ENCODE data around the gene CSNK1A1.
"Not testable (repeated sequence)": the region's sequence is repeated elsewhere in the genome, so short reads cannot be mapped to it uniquely, and the experiment has no call there.

The CSNK1A1 gene

DNA sequence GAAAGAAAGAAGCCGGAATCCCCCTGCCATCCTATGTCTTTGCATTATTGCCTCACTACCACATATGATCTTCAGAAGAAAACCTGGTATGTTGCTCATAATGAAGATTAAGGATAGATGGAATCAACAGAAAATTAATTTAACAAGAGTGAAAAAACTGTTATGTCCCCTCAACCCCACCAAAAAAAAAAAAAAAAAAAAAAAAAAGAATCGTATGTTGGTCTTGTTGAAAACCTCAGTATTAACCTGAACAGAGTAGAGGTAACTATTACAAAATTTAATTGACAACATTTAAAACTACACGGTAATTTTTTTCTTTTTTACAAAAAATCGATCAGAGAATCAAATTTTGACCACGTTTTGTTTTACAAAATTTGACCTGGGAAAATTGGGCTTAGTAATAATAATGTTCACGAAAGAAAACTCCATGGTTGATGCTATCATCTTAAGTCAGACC lies 827 bp upstream of the CSNK1A1 start:
- H3K27me3 Mint-ChIP-seq: no peaks in the 10 kb centered on the region
- no peaks in the 10 kb centered on the region for H3K9me3 Mint-ChIP-seq (ENCODE audit: low read depth)
- peak overlapping the region; percentile 99 for H3K27ac Mint-ChIP-seq
- peak overlapping the region; percentile 98 for H3K4me3 Mint-ChIP-seq
- H3K36me3 Mint-ChIP-seq: peaks cover 16% of the 10 kb centered on the region
- H3K4me1 Mint-ChIP-seq (ENCODE audit: low read depth): peaks cover 23% of the 10 kb centered on the region

DNA sequence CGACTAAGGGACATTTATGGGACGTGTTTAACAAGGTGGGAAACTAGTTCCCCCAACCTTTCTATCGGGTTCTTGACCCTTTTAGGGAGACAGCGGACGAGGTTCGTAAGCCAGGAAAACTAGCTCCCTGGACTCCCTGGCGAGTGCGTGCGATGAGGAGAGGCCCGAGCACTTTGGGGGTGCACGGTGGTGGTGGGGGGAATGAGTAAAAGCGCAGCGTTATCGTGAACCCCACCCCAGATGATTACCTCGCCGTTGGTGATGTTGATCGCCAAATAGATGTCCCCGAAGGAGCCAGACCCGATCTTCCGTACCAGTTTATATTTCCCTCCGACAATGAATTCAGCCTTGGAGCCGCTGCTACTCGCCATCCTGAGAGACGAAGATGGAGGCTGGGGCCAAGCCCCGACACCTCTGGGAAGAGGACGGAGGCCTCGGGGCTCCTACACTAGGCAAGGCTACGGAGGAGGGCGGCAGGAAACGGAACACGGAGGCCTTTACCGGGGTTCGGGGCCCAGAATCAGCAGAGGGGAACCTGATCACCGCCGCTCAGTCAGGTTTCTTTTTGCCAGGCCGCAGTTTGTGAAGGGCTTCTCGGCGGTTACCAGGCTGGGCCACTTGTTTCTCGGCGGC lies 529 bp downstream of the CSNK1A1 start:
- Mint-ChIP-seq H3K4me3 (peak overlapping the region; percentile 98), H3K36me3 (peaks cover 19% of the 10 kb centered on the region), H3K4me1 (ENCODE audit: low read depth) (peaks cover 34% of the 10 kb centered on the region), H3K27ac (peak overlapping the region; percentile 99), H3K27me3 (no peaks in the 10 kb centered on the region), H3K9me3 (ENCODE audit: low read depth) (no peaks in the 10 kb centered on the region)

DNA sequence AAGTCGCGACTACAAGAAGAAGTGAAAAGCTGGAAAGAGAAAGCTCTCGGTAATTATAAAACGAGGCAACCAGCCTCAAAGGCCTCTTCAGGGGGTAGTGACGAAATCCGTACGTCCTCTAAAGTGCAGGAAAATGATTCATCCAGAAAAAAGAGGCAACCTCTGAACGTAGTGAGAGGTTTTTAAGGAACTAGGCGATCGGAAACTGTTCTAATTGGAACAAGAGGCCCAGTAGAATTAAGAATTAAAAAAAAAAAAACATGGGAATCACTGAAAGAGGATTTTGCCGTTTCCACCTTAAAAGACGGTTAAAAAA lies 1.0 kb downstream of the CSNK1A1 start:
- Mint-ChIP-seq H3K36me3 (peaks cover 19% of the 10 kb centered on the region), H3K4me3 (peak overlapping the region; percentile 98), H3K27me3 (no peaks in the 10 kb centered on the region), H3K27ac (peak overlapping the region; percentile 99), H3K9me3 (ENCODE audit: low read depth) (no peaks in the 10 kb centered on the region), H3K4me1 (ENCODE audit: low read depth) (peaks cover 37% of the 10 kb centered on the region)

DNA sequence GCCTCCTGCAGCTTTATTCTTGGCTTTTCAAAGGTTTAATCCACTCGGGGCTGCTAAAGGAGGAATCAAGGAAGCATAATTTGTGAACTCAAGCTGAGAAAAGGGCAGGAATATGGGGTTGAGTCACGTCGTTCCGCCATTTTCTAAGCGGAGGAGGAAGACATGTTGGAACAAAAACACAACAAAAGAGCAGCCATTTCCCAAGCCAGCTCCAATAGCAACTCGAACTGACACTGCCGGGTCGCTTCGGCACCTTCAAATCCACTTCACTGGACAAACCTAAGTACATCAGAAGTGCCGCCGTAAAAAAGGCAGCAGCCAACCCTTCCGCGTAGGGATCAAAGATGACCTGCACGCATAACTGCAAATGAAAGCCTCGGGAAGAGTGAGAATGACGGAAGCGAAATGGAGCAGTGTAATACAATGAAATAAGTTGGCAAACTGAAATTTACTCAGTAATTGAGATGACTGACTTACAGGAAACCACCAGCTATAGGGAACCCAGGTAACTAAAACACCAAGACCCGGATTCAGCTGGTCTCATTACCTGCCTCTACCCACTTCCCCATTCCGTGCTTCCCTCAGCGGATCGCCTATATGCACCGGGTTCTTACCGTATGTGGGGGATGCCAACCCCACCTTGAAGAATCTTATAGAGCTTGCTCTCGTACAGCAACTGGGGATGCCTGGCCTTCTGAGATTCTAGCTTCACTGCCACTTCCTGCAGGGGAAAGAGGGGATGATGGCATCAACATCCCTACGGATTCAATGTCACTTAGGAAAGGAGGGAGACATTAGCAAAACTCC lies 1.6 kb downstream of the CSNK1A1 start:
- Mint-ChIP-seq H3K27ac (peak overlapping the region; percentile 99), H3K36me3 (peaks cover 19% of the 10 kb centered on the region), H3K4me3 (peak overlapping the region; percentile 98), H3K27me3 (no peaks in the 10 kb centered on the region), H3K4me1 (ENCODE audit: low read depth) (peaks cover 40% of the 10 kb centered on the region), H3K9me3 (ENCODE audit: low read depth) (no peaks in the 10 kb centered on the region)

DNA sequence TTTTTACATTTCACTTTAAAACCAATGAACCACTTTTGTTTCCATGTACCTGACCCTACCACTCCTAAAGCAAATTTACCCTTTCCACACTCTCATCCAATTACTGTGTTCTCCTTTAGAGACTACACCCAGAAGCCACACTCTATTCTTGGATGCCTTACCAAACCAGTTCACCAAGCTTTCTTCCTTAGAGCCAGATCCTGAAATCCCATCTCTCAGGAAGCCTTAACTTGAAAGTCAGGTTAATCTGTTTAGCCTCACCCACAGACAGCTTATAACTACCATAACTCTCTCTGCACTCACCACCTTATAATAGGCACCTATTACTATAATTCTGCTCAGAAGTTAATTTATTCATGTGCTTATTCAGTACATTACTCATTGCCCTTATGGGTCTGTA lies 4.3 kb downstream of the CSNK1A1 start:
- H3K27me3 Mint-ChIP-seq: no peaks in the 10 kb centered on the region
- H3K36me3 Mint-ChIP-seq: peaks cover 26% of the 10 kb centered on the region
- H3K9me3 Mint-ChIP-seq (ENCODE audit: low read depth): no peaks in the 10 kb centered on the region
- H3K4me3 Mint-ChIP-seq: peak overlapping the region; percentile 73
- H3K27ac Mint-ChIP-seq: peak overlapping the region; percentile 76
- peaks cover 56% of the 10 kb centered on the region for H3K4me1 Mint-ChIP-seq (ENCODE audit: low read depth)

DNA sequence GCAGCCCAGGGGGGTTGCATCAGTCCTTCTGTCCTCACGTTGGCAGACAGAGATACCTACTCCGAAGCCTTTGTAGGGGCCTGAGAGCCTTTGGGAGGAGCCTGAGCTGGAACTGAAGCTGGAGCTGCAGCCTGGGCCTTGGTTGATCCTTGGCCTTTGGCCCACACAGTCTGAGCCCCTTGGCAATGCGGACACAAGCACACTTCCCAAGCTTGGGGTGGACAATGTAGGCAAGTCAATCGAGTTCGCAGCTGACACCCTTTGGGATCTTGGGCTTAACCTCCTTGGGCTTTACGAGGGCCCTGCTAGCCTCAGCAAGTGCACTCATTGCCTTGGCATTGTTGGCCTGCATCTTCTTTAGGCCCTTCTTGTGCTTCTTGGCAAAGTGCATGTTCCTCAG lies 5.9 kb downstream of the CSNK1A1 start:
- peak overlapping the region; percentile 23 for H3K4me3 Mint-ChIP-seq
- H3K27me3 Mint-ChIP-seq: no peaks in the 10 kb centered on the region

DNA sequence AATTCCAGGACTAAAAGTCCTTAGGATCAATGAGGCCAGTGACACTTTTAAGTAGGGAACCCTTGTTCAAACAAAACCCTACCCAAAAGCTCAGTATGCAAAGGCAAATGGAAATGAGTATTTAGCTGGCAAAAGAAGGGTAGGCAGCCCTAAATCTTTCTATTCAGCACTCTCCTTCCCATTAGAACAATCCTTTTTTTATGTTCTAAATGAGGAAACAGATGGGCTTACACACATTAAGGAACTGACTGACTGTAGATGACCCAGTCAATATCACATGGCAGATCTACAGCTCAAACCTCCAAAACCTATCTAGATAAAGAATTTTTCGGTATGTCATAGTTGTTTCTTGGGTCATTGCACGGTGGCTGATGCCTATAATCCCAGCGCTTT lies 7.2 kb downstream of the CSNK1A1 start:
- H3K4me1 Mint-ChIP-seq (ENCODE audit: low read depth): peaks cover 68% of the 10 kb centered on the region
- H3K27me3 Mint-ChIP-seq: no peaks in the 10 kb centered on the region
- no peaks in the 10 kb centered on the region for H3K9me3 Mint-ChIP-seq (ENCODE audit: low read depth)
- peaks cover 17% of the 10 kb centered on the region for H3K36me3 Mint-ChIP-seq
- H3K4me3 Mint-ChIP-seq: no peak overlapping the region
- H3K27ac Mint-ChIP-seq: peak overlapping the region; percentile 16

More for the DNA sequence above, 5.9 kb downstream of the CSNK1A1 start:
- Mint-ChIP-seq H3K9me3 (ENCODE audit: low read depth) (no peaks in the 10 kb centered on the region), H3K36me3 (peaks cover 28% of the 10 kb centered on the region), H3K27ac (no peak overlapping the region), H3K4me1 (ENCODE audit: low read depth) (peaks cover 61% of the 10 kb centered on the region)

DNA sequence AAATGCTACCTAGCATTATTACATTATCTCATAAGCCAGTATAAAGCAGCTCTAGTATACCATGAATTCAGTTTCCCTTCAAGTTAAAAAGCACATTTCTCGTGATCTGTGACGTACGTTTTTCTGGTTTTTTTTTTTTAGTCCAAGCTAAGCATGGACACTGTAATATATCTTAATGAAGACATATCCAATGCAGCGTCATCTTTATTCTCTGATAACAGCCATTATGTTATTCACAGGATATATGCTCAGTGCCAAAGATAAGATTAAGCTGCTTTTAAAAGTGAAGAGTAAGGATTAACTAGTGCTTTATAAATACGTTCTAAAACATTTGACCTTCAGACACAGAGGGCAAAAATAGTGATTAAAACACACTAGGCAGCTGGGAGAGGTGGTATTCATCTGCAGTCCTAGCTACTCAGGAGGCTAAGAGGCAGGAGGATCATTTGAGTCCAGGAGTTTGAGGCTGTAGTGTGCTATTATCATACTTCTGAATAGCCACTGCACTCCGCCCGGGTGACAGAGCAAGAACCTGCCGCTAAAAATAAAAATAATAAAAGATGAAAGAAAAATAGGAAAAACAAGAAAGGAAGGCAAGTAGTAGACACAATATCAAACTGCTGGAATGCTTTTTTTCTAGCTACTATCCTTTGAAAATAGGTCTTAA lies 7.7 kb downstream of the CSNK1A1 start:
- Mint-ChIP-seq H3K27ac (peak overlapping the region; percentile 51), H3K9me3 (ENCODE audit: low read depth) (no peaks in the 10 kb centered on the region), H3K4me3 (peak overlapping the region; percentile 11), H3K36me3 (peaks cover 16% of the 10 kb centered on the region), H3K4me1 (ENCODE audit: low read depth) (peaks cover 65% of the 10 kb centered on the region), H3K27me3 (no peaks in the 10 kb centered on the region)

DNA sequence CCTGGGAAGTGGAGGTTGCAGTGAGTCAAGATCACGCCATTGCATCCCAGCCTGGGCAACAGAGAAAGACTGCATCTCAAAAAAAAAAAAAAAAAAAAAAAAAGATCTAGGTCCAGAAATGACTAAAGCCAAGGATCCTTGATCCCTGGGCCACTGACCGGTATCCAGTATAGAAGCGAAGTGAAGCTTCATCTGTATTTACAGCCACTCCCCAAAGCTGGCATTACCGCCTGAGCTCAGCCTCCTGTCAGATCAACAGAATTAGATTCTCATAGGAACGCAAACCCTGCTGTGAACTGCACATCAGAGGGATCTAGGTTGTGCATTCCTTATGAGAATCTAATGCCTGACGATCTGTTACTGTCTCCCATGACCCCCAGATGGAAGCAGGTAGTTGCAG lies 9.3 kb downstream of the CSNK1A1 start:
- H3K27ac Mint-ChIP-seq: no peak overlapping the region
- H3K4me3 Mint-ChIP-seq: peak overlapping the region; percentile 66
- H3K9me3 Mint-ChIP-seq (ENCODE audit: low read depth): no peaks in the 10 kb centered on the region
- H3K4me1 Mint-ChIP-seq (ENCODE audit: low read depth): peaks cover 64% of the 10 kb centered on the region
- H3K27me3 Mint-ChIP-seq: no peaks in the 10 kb centered on the region
- H3K36me3 Mint-ChIP-seq: peaks cover 14% of the 10 kb centered on the region

DNA sequence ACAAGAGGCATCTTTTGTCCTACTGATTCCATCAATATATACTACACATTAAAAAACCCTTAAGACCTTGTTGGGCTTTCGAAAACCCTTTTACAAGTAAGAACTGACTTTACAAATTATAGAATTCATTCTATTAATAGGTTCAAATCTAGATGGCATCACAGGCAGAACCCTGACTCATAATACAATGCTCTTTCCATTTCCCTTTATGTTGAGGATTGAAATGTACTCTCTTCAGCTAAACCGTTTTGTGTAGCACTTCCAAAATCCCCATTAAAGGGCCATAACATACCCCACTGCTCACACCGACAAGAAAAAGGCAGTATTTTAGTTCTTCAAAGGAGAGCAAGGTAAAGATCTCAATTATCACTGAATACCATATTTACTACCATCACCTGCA lies 11.2 kb downstream of the CSNK1A1 start:
- H3K4me1 Mint-ChIP-seq (ENCODE audit: low read depth): peaks cover 66% of the 10 kb centered on the region

DNA sequence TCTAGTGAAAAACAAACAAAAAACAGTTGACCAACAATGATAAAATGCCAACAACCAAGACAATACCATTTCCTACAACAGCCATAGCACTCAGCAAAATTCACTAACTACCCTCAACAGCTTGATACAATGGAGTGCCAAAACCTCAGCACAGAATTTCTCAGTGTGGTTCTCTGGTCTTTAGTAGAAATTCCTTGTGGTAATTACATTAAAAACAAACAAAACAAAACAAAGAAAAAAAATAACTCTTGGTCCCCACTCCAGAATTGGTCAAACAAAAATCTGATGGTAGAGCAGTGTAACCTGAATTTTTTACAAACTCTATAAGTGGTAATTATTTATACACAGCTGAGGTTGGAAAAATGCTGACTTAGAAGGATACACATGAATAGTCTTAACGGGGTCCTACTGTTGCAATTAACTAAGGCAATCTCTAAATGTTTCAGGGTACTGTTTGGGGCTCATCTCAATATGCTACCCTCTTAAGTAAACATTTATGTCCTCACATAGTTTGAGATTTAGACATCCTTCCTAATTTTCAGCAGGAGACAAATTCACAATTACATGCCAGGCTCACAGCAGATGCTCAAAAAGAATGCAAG lies 13.8 kb downstream of the CSNK1A1 start:
- Mint-ChIP-seq H3K36me3 (peaks cover 17% of the 10 kb centered on the region), H3K4me3 (peak overlapping the region; percentile 3), H3K9me3 (ENCODE audit: low read depth) (no peaks in the 10 kb centered on the region), H3K4me1 (ENCODE audit: low read depth) (peaks cover 70% of the 10 kb centered on the region), H3K27ac (peak overlapping the region; percentile 16), H3K27me3 (no peaks in the 10 kb centered on the region)

More for the DNA sequence above, 11.2 kb downstream of the CSNK1A1 start:
- Mint-ChIP-seq H3K9me3 (ENCODE audit: low read depth) (no peaks in the 10 kb centered on the region), H3K27me3 (no peaks in the 10 kb centered on the region), H3K27ac (peak overlapping the region; percentile 61), H3K4me3 (peak overlapping the region; percentile 40), H3K36me3 (peaks cover 18% of the 10 kb centered on the region)

DNA sequence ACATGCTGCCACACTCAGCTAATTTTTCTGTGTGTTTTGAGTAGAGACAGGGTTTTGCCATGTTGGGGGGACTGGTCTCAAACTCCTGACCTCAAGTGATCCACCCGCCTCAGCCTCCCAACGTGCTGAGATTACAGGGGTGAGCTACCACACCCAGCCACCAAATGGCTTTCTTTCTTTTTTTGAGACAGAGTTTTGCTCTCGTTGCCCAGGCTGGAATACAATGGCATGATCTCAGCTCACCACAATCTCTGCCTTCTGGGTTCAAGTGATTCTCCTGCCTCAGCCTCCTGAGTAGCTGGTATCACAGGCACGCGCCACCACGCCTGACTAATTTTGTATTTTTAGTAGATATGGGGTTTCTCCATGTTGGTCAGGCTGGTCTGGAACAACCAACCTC lies 15.5 kb downstream of the CSNK1A1 start:
- Mint-ChIP-seq H3K4me1 (ENCODE audit: low read depth) (peaks cover 74% of the 10 kb centered on the region), H3K36me3 (peaks cover 15% of the 10 kb centered on the region)
- not testable (repeated sequence) for H3K27ac Mint-ChIP-seq; H3K27me3 Mint-ChIP-seq; H3K4me3 Mint-ChIP-seq; H3K9me3 Mint-ChIP-seq (ENCODE audit: low read depth)

DNA sequence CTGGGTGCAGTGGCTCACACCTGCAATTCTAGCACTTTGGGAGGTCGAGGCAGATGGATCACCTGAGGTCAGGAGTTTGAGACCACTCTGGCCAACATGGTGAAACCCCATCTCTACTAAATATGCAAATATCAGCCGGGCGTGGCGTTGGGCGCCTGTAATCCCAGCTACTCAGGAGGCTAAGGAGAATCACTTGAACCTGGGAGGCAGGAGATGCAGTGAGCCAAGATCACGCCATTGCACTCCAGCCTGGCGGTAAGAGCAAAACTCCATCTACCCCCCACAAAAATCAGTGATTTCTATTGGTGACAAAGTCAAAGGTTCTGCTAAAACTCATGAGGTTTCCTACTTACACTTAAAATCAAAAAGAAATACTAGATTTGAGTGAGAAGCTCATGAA lies 18.8 kb downstream of the CSNK1A1 start:
- H3K4me3 Mint-ChIP-seq: no peak overlapping the region
- H3K4me1 Mint-ChIP-seq (ENCODE audit: low read depth): peaks cover 81% of the 10 kb centered on the region
- no peaks in the 10 kb centered on the region for H3K9me3 Mint-ChIP-seq (ENCODE audit: low read depth)
- no peaks in the 10 kb centered on the region for H3K27me3 Mint-ChIP-seq
- peaks cover 15% of the 10 kb centered on the region for H3K36me3 Mint-ChIP-seq
- H3K27ac Mint-ChIP-seq: no peak overlapping the region

DNA sequence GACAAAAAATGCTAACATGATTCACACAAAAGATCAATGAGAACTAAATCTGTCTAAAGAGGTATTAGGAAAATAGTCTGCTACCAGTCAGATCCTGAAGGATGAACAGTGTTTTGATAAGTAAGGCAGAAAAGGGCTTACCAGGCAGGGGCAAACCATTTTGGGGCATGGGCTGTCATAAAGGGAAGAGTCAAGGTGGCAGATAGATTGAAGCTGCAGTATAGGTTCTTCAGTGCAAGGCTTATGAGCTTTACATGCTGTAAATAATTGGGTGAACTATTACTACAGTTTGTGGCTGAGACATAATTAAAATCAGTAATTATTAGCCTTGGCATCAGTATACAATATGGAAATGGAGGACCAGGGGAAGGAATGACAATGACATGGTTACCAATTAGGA lies 21.8 kb downstream of the CSNK1A1 start:
- no peaks in the 10 kb centered on the region for H3K9me3 Mint-ChIP-seq (ENCODE audit: low read depth)
- H3K36me3 Mint-ChIP-seq: peaks cover 10% of the 10 kb centered on the region
- H3K4me3 Mint-ChIP-seq: peak overlapping the region; percentile 36
- peak overlapping the region; percentile 41 for H3K27ac Mint-ChIP-seq
- H3K27me3 Mint-ChIP-seq: no peaks in the 10 kb centered on the region
- H3K4me1 Mint-ChIP-seq (ENCODE audit: low read depth): peaks cover 86% of the 10 kb centered on the region

All from activated naive CD8-positive, alpha-beta T cell (primary cell).